IMR-90 (cell line): ENCODE measurements around the gene NR1I3. TPM values are rescaled to one million over a fixed set of nuclear protein-coding genes. Genes with fewer than 3 reads are reported as not detected.
"Not testable (repeated sequence)": the region's sequence is repeated elsewhere in the genome, so short reads cannot be mapped to it uniquely, and the experiment has no call there.

ENCODE experiments used
- ATAC-seq: fragments of 200-7000 bp; cut with Tn5 transposase; 2 replicates; pipeline ENCODE4 v1.9.1; 2020; ENCODE audit warnings: low read depth, mild to moderate bottlenecking, moderate library complexity
- BruUV-seq: library from RNA; stranded (reverse); fragments of 400-500 nt; replicated peaks from 2 replicates; lab custom pipeline; 2021; lab: Mats Ljungman, UMichigan
- CTCF ChIA-PET: fragments of 300-600 bp; formaldehyde crosslinking; extraction: SDS; loops from one replicate; lab custom pipeline; 2021; ENCODE audit warnings: antibody characterized with exemption; lab: Yijun Ruan, JAX
- POLR2A ChIA-PET: fragments of 300-600 bp; sonication (Branson Sonifier 250); formaldehyde crosslinking; loops from one replicate; lab custom pipeline; 2022; ENCODE audit warnings: antibody characterized with exemption; ENCODE audit not compliant: unreplicated experiment; lab: Charles Lee
- DNase-seq: peaks from one replicate; pipeline ENCODE4 v3.0.0; 2013
- H2AFZ ChIP-seq: replicated peaks from 2 replicates; pipeline ENCODE3; 2013; ENCODE audit warnings: low read length, mild to moderate bottlenecking; ENCODE audit not compliant: poor library complexity
- H2AK5ac ChIP-seq: 2 replicates; pipeline ENCODE4 v1.6.1; 2013; ENCODE audit warnings: low read depth, low read length, inconsistent platforms
- H2AK9ac ChIP-seq: replicated peaks from 2 replicates; pipeline ENCODE3; 2013; ENCODE audit warnings: mild to moderate bottlenecking, low read depth, low read length, moderate library complexity; ENCODE audit not compliant: poor library complexity
- H2BK120ac ChIP-seq: 2 replicates; pipeline ENCODE4 v1.6.1; 2013; ENCODE audit warnings: low read depth, low read length, inconsistent platforms
- H2BK15ac ChIP-seq: 3 replicates; pipeline ENCODE4 v1.6.1; 2013; ENCODE audit warnings: low read depth, low read length, inconsistent platforms
- H2BK20ac ChIP-seq: 2 replicates; pipeline ENCODE4 v1.6.1; 2013; ENCODE audit warnings: low read depth, mild to moderate bottlenecking, inconsistent platforms, low read length, moderate library complexity
- H2BK5ac ChIP-seq: 2 replicates; pipeline ENCODE4 v1.6.1; 2013; ENCODE audit warnings: mild to moderate bottlenecking, low read depth, low read length, inconsistent platforms; ENCODE audit not compliant: poor library complexity, severe bottlenecking
- H3K14ac ChIP-seq: replicated peaks from 2 replicates; pipeline ENCODE4 v1.6.1; 2013; ENCODE audit warnings: low read depth, low read length, inconsistent platforms
- H3K18ac ChIP-seq: 2 replicates; pipeline ENCODE4 v1.6.1; 2013; ENCODE audit warnings: low read depth, low read length, control low read depth
- H3K23ac ChIP-seq: 2 replicates; pipeline ENCODE4 v1.6.1; 2013; ENCODE audit warnings: low read depth, low read length, inconsistent platforms
- H3K27ac ChIP-seq: 2 replicates; pipeline ENCODE4 v1.5.1; 2013; ENCODE audit warnings: mild to moderate bottlenecking, control low read depth, low read length; ENCODE audit not compliant: insufficient read depth
- H3K27me3 ChIP-seq: 2 replicates; pipeline ENCODE4 v1.6.1; 2013; ENCODE audit warnings: low read length; ENCODE audit not compliant: control insufficient read depth, insufficient read depth
- H3K36me3 ChIP-seq: 2 replicates; pipeline ENCODE4 v1.6.1; 2013; ENCODE audit warnings: low read length, mixed read lengths; ENCODE audit not compliant: control insufficient read depth, insufficient read depth
- H3K4ac ChIP-seq: 2 replicates; pipeline ENCODE4 v1.6.1; 2013; ENCODE audit warnings: low read depth, low read length, inconsistent platforms
- H3K4me1 ChIP-seq: 2 replicates; pipeline ENCODE4 v1.6.1; 2013; ENCODE audit warnings: low read length, mixed read lengths; ENCODE audit not compliant: control insufficient read depth, insufficient read depth
- H3K4me2 ChIP-seq: 2 replicates; pipeline ENCODE4 v1.6.1; 2013; ENCODE audit warnings: low read depth, mild to moderate bottlenecking, control low read depth, low read length, moderate library complexity
- H3K4me3 ChIP-seq: 2 replicates; pipeline ENCODE4 v1.5.1; 2013; ENCODE audit warnings: low read depth, mild to moderate bottlenecking, control low read depth, low read length, moderate library complexity; ENCODE audit not compliant: insufficient read depth
- H3K56ac ChIP-seq: 2 replicates; pipeline ENCODE4 v1.6.1; 2013; ENCODE audit warnings: low read length, inconsistent platforms; ENCODE audit not compliant: insufficient read depth; ENCODE audit errors: extremely low read depth
- H3K79me1 ChIP-seq, 2 experiments: 2 replicates each; pipeline ENCODE4 v1.6.1; 2013; ENCODE audit warnings: low read length in 2 of 2, inconsistent platforms in 1 of 2, low read depth in 1 of 2
- H3K9ac ChIP-seq: 2 replicates; pipeline ENCODE4 v1.6.1; 2013; ENCODE audit warnings: low read depth, low read length, control low read depth
- H3K9me1 ChIP-seq: 2 replicates; pipeline ENCODE4 v1.6.1; 2013; ENCODE audit warnings: low read length, inconsistent platforms; ENCODE audit not compliant: insufficient read depth
- H3K9me3 ChIP-seq: 2 replicates; pipeline ENCODE4 v1.6.1; 2013; ENCODE audit warnings: low read length; ENCODE audit not compliant: control insufficient read depth, insufficient read depth
- H4K20me1 ChIP-seq: 2 replicates; pipeline ENCODE4 v1.6.1; 2013; ENCODE audit warnings: low read length, inconsistent platforms; ENCODE audit not compliant: insufficient read depth
- H4K5ac ChIP-seq: 2 replicates; pipeline ENCODE4 v1.6.1; 2013; ENCODE audit warnings: mild to moderate bottlenecking, low read depth, low read length, control low read depth
- H4K8ac ChIP-seq, 2 experiments: 2 replicates each; pipeline ENCODE4 v1.6.1; 2013; ENCODE audit warnings: low read depth in 2 of 2, low read length in 2 of 2, control low read depth in 1 of 2, inconsistent platforms in 1 of 2
- H4K91ac ChIP-seq: 2 replicates; pipeline ENCODE4 v1.6.1; 2013; ENCODE audit warnings: low read depth, low read length, inconsistent platforms; ENCODE audit not compliant: insufficient read depth
- WGBS, 2 experiments: methylation state at CpG; one replicate each; pipeline versions ENCODE4 v1.1.5 to v1.1.7; 2013; ENCODE audit warnings: missing lambda C conversion rate in 2 of 2; ENCODE audit not compliant: insufficient read length in 1 of 2; ENCODE audit errors: extremely low coverage in 2 of 2; 5-methylcytosine and 5-hydroxymethylcytosine counted together
- dilution Hi-C: fragments of 300-500 bp; cut with HindIII; formaldehyde crosslinking; loops from one replicate; pipeline ENCODE4 v1.14.3; 2018; ENCODE audit warnings: low sequenced_read_pairs; ENCODE audit not compliant: unreplicated experiment
- in situ Hi-C: fragments of 300-500 bp; cut with MboI; formaldehyde crosslinking; loops from 3 replicates; pipeline ENCODE4 v1.14.3; 2019; ENCODE audit warnings: low sequenced_read_pairs, inconsistent platforms, mixed read lengths
- intact Hi-C: fragments of 100-400 bp; cut with micrococcal nuclease; formaldehyde crosslinking; loops from 2 replicates; pipeline ENCODE4 v1.10.0; 2022
- polyA plus RNA-seq, 3 experiments: library from polyadenylated mRNA; depleted of rRNA; stranded (reverse); fragments of >200 nt; gene quantifications; 2 replicates each; pipeline ENCODE4 v1.2.3, GENCODE V29; 2012; ENCODE audit warnings: low replicate concordance in 1 of 3
- total RNA-seq: library from RNA; depleted of rRNA; stranded (reverse); fragments of >200 nt; gene quantifications from 2 replicates; pipeline ENCODE4 v1.2.3, GENCODE V29; 2012

NR1I3 gene
- total and polyA plus RNA-seq, 2 of the 4 experiments (the other 2 are of a cell fraction), result not detected

- H3K18ac ChIP-seq, H3K23ac ChIP-seq, H3K36me3 ChIP-seq, H4K5ac ChIP-seq, H2AK9ac ChIP-seq, H3K4me3 ChIP-seq, H3K4me2 ChIP-seq, DNase-seq, H3K56ac ChIP-seq, H2AK5ac ChIP-seq, BruUV-seq, H2BK5ac ChIP-seq, ATAC-seq, H2BK20ac ChIP-seq, in situ Hi-C loops, H3K9ac ChIP-seq, H2AFZ ChIP-seq, intact Hi-C loops, H3K79me1 ChIP-seq, H3K4me1 ChIP-seq, H3K9me1 ChIP-seq, H4K8ac ChIP-seq, H4K20me1 ChIP-seq, H4K91ac ChIP-seq, H2BK15ac ChIP-seq, CTCF ChIA-PET, dilution Hi-C loops, H3K27ac ChIP-seq, POLR2A ChIA-PET, H3K4ac ChIP-seq, H2BK120ac ChIP-seq, H3K14ac ChIP-seq: not testable (repeated sequence)
- H3K9me3 ChIP-seq, result peaks cover 11% of the 10 kb centered on the region
- peaks cover 25% of the 10 kb centered on the region for H3K27me3 ChIP-seq
- WGBS, 2 experiments, result no CpG with 5 or more reads among the region's 5 CpGs
These were observed 17.3 kb upstream of the NR1I3 start for GRCh38 chr1:161255302-161255701.
